Measurements from ENCODE around the gene MSI2. TPM values are rescaled to one million over a fixed set of nuclear protein-coding genes. Genes with fewer than 3 reads are reported as not detected.

The MSI2 gene
- polyA plus RNA-seq, 1 of the 3 experiments (the other 2 are of a cell fraction): 24.1 TPM

- WGBS (ENCODE audit: low lambda C conversion rate): 60% methylated on average over 3 of the region's 3 CpGs
These were observed 115.8 kb downstream of the MSI2 start for GRCh38 chr17:57372156-57372555.

More at GRCh38 chr17:57372156-57372555, 115.8 kb downstream of the MSI2 start:
- H4K20me1 ChIP-seq (ENCODE audit: insufficient read depth): no peaks in the 10 kb centered on the region
- H3K4me1 ChIP-seq (ENCODE audit: control insufficient read depth in 1 of 2, insufficient read depth in 2 of 2, low read depth in 1 of 2, low read length in 1 of 2): peaks cover 0 to 38% of the 10 kb centered on the region in 2 experiments; a peak in 3 of 4 replicates
- POLR2A ChIA-PET: interaction anchor here (0.6 kb wide), 1 partner anchor 138 kb away, joined by 3 read pairs; no protein-coding TSS in a partner anchor
- no peak overlapping the region for H3K4me3 ChIP-seq (ENCODE audit: low read depth in 2 of 2, low read length in 1 of 2)
- peaks cover 4% of the 10 kb centered on the region; the same call in 1 of the 2 replicates for H3K9me3 ChIP-seq
- H3K27ac ChIP-seq (ENCODE audit: low read depth in 2 of 2, low read length in 1 of 2): peak overlapping the region in 1 of 2 experiments; percentile 25; a peak in 1 of 4 replicates
- H3F3A ChIP-seq (replicated peaks; ENCODE audit: insufficient read depth): peaks cover 3% of the 10 kb centered on the region
- CTCF ChIA-PET: no interaction called here
- no peak overlapping the region for H3K4me2 ChIP-seq
- no peaks in the 10 kb centered on the region for H3K79me2 ChIP-seq (ENCODE audit: insufficient read depth)
- peaks cover 0 to 12% of the 10 kb centered on the region in 2 experiments for H3K36me3 ChIP-seq (replicated peaks in 1 of 2; ENCODE audit: control insufficient read depth in 1 of 2, insufficient read depth in 2 of 2, low read length in 1 of 2)
- H3K9ac ChIP-seq: no peak overlapping the region
- DNase-seq: no peak
- no peaks in the 10 kb centered on the region for H3K27me3 ChIP-seq (ENCODE audit: insufficient read depth)
- H2AFZ ChIP-seq (ENCODE audit: low read depth): no peak overlapping the region
- H3K9me2 ChIP-seq: no peaks in the 10 kb centered on the region
- TF ChIP-seq PBX3 (IDR thresholded peaks at IDR 0.05) (peak; percentile 43), JUND (IDR thresholded peaks at IDR 0.05) (peak; percentile 74), NFIC (IDR thresholded peaks at IDR 0.05; ENCODE audit: borderline replicate concordance) (peak; percentile 53; the same call in 1 of the 2 replicates), IRF3 (IDR thresholded peaks at IDR 0.05; ENCODE audit: low read depth, low read length) (no peak), ZBTB33 (IDR thresholded peaks at IDR 0.05; ENCODE audit: borderline replicate concordance, low read depth) (peak; percentile 19; the same call in 1 of the 2 replicates), EP300 (IDR thresholded peaks at IDR 0.05; ENCODE audit: borderline replicate concordance in 1 of 2, low read depth in 1 of 2, low read length in 1 of 2) (no peak), TCF12 (IDR thresholded peaks at IDR 0.05) (peak; percentile 73), FOSL2 (IDR thresholded peaks at IDR 0.05; ENCODE audit: borderline replicate concordance, low read depth) (peak; percentile 45)
